HEK293 (cell line): ENCODE results near the gene SYNCRIP.

Experiments
- HOXA7 ChIP-seq: sonication (generic); formaldehyde crosslinking; IDR thresholded peaks from 2 replicates; pipeline ENCODE4 v1.8.1; 2022; ENCODE audit warnings: missing genetic modification reagents, borderline replicate concordance
- PRDM4 ChIP-seq: fragments of 450-650 bp; formaldehyde crosslinking; IDR thresholded peaks from 2 replicates; pipeline ENCODE4 v1.5.1; 2017; ENCODE audit warnings: missing biosample characterization, missing genetic modification characterization
- RBAK ChIP-seq: fragments of 450-650 bp; formaldehyde crosslinking; IDR thresholded peaks from 2 replicates; pipeline ENCODE4 v1.5.1; 2016; ENCODE audit warnings: missing biosample characterization, missing genetic modification characterization
- TCF7L2 ChIP-seq: IDR thresholded peaks from 2 replicates; pipeline ENCODE4 v1.6.1; 2011; ENCODE audit warnings: low read depth, mild to moderate bottlenecking, inconsistent platforms, low read length, moderate library complexity, borderline replicate concordance
- TRIM28 ChIP-seq: IDR thresholded peaks from 2 replicates; pipeline ENCODE4 v1.6.1; 2011; ENCODE audit warnings: low read length, control low read depth, borderline replicate concordance
- ZBTB10 ChIP-seq: fragments of 450-650 bp; formaldehyde crosslinking; IDR thresholded peaks from 2 replicates; pipeline ENCODE4 v1.5.1; 2016; ENCODE audit warnings: missing biosample characterization, missing genetic modification characterization
- ZBTB26 ChIP-seq: fragments of 450-650 bp; formaldehyde crosslinking; optimal IDR thresholded peaks from 2 replicates; pipeline ENCODE3; 2016; ENCODE audit warnings: missing biosample characterization, mild to moderate bottlenecking, missing genetic modification characterization
- ZFP69B ChIP-seq: fragments of 450-650 bp; formaldehyde crosslinking; IDR thresholded peaks from 2 replicates; pipeline ENCODE4 v1.5.1; 2016; ENCODE audit warnings: missing biosample characterization, missing genetic modification characterization
- ZNF121 ChIP-seq: fragments of 450-650 bp; formaldehyde crosslinking; IDR thresholded peaks from 2 replicates; pipeline ENCODE4 v1.5.1; 2016; ENCODE audit warnings: missing biosample characterization, missing genetic modification characterization
- ZNF140 ChIP-seq: fragments of 450-650 bp; formaldehyde crosslinking; IDR thresholded peaks from 2 replicates; pipeline ENCODE4 v1.5.1; 2016; ENCODE audit warnings: missing biosample characterization, missing genetic modification characterization
- ZNF155 ChIP-seq: fragments of 450-650 bp; formaldehyde crosslinking; IDR thresholded peaks from 2 replicates; pipeline ENCODE4 v1.5.1; 2016; ENCODE audit warnings: missing biosample characterization, missing genetic modification characterization
- ZNF157 ChIP-seq: fragments of 450-650 bp; formaldehyde crosslinking; IDR thresholded peaks from 2 replicates; pipeline ENCODE4 v1.5.1; 2016; ENCODE audit warnings: missing biosample characterization, missing genetic modification characterization
- ZNF184 ChIP-seq: fragments of 450-650 bp; IDR thresholded peaks from 2 replicates; pipeline ENCODE4 v1.5.1; 2018; ENCODE audit warnings: missing biosample characterization, mild to moderate bottlenecking, missing genetic modification characterization
- ZNF335 ChIP-seq: fragments of 450-650 bp; formaldehyde crosslinking; conservative IDR thresholded peaks from 2 replicates; pipeline ENCODE4 v1.5.1; 2016; ENCODE audit warnings: missing biosample characterization, missing genetic modification characterization
- ZNF37A ChIP-seq: fragments of 450-650 bp; IDR thresholded peaks from 2 replicates; pipeline ENCODE4 v1.5.1; 2018; ENCODE audit warnings: missing biosample characterization, missing genetic modification characterization
- ZNF398 ChIP-seq: fragments of 450-650 bp; formaldehyde crosslinking; IDR thresholded peaks from 2 replicates; pipeline ENCODE4 v1.5.1; 2017; ENCODE audit warnings: missing biosample characterization, missing genetic modification characterization
- ZNF416 ChIP-seq: fragments of 450-650 bp; formaldehyde crosslinking; IDR thresholded peaks from 2 replicates; pipeline ENCODE4 v1.5.1; 2016; ENCODE audit warnings: missing biosample characterization, missing genetic modification characterization
- ZNF433 ChIP-seq: fragments of 450-650 bp; formaldehyde crosslinking; IDR thresholded peaks from 2 replicates; pipeline ENCODE4 v1.5.1; 2016; ENCODE audit warnings: missing biosample characterization, missing genetic modification characterization, low read depth
- ZNF518A ChIP-seq: fragments of 450-650 bp; formaldehyde crosslinking; conservative IDR thresholded peaks from 2 replicates; pipeline ENCODE4 v1.5.1; 2016; ENCODE audit warnings: low read depth, missing biosample characterization, missing genetic modification characterization
- ZNF530 ChIP-seq: fragments of 450-650 bp; formaldehyde crosslinking; IDR thresholded peaks from 2 replicates; pipeline ENCODE4 v1.5.1; 2016; ENCODE audit warnings: low read depth, missing biosample characterization, missing genetic modification characterization
- ZNF558 ChIP-seq: fragments of 450-650 bp; formaldehyde crosslinking; IDR thresholded peaks from 2 replicates; pipeline ENCODE4 v1.5.1; 2016; ENCODE audit warnings: missing biosample characterization, missing genetic modification characterization
- ZNF610 ChIP-seq: fragments of 450-650 bp; formaldehyde crosslinking; IDR thresholded peaks from 2 replicates; pipeline ENCODE4 v1.5.1; 2016; ENCODE audit warnings: missing biosample characterization, missing genetic modification characterization, borderline replicate concordance
- ZNF621 ChIP-seq: fragments of 450-650 bp; formaldehyde crosslinking; IDR thresholded peaks from 2 replicates; pipeline ENCODE4 v1.5.1; 2017; ENCODE audit warnings: missing biosample characterization, missing genetic modification characterization
- ZNF623 ChIP-seq: fragments of 450-650 bp; formaldehyde crosslinking; IDR thresholded peaks from 2 replicates; pipeline ENCODE4 v1.5.1; 2016; ENCODE audit warnings: missing biosample characterization, missing genetic modification characterization
- ZNF776 ChIP-seq: fragments of 450-650 bp; formaldehyde crosslinking; IDR thresholded peaks from 2 replicates; pipeline ENCODE4 v1.5.0; 2017; ENCODE audit warnings: missing biosample characterization, missing genetic modification characterization, borderline replicate concordance
- ZSCAN23 ChIP-seq: fragments of 450-650 bp; formaldehyde crosslinking; IDR thresholded peaks from 2 replicates; pipeline ENCODE4 v1.5.1; 2016; ENCODE audit warnings: missing biosample characterization, missing genetic modification characterization
- ZSCAN5A ChIP-seq: fragments of 450-650 bp; formaldehyde crosslinking; IDR thresholded peaks from 2 replicates; pipeline ENCODE4 v1.5.1; 2016; ENCODE audit warnings: missing biosample characterization, missing genetic modification characterization

SYNCRIP gene

GRCh38 chr6:85600713-85601313, 41.9 kb downstream of the SYNCRIP start (continued):
- TF ChIP-seq PRDM4 (tag by site-specific recombination) (no peak), ZNF155 (tag by site-specific recombination) (no peak), ZNF621 (tag by site-specific recombination) (no peak), ZNF610 (tag by site-specific recombination) (no peak), TRIM28 (no peak), ZNF37A (peak; percentile 84), ZNF184 (tag by site-specific recombination) (peak; percentile 92), ZNF623 (tag by site-specific recombination) (no peak), RBAK (tag by site-specific recombination) (no peak), TCF7L2 (no peak), ZNF398 (no peak), ZNF776 (no peak), ZNF433 (tag by site-specific recombination) (no peak), ZNF121 (tag by site-specific recombination) (no peak), ZFP69B (tag by site-specific recombination) (no peak), ZBTB26 (tag by site-specific recombination) (peak; percentile 10), ZNF518A (tag by site-specific recombination) (no peak), ZSCAN5A (tag by site-specific recombination) (no peak), ZNF335 (tag by site-specific recombination) (no peak), ZBTB10 (no peak), HOXA7 (CRISPR knock-in tag) (no peak), ZNF530 (tag by site-specific recombination) (no peak), ZNF157 (tag by site-specific recombination) (no peak), ZNF558 (no peak), ZNF140 (tag by site-specific recombination) (no peak), ZNF416 (tag by site-specific recombination) (no peak), ZSCAN23 (tag by site-specific recombination) (no peak)
